ENCODE data around the gene DNMT1. TPM values are rescaled to one million over a fixed set of nuclear protein-coding genes. Genes with fewer than 3 reads are reported as not detected.

Gene DNMT1
- total RNA-seq, 5 donors from 2014 or later (not counting 1 experiment from before 2014, with no cell fraction given): 199 to 245 (median 235) TPM

DNA sequence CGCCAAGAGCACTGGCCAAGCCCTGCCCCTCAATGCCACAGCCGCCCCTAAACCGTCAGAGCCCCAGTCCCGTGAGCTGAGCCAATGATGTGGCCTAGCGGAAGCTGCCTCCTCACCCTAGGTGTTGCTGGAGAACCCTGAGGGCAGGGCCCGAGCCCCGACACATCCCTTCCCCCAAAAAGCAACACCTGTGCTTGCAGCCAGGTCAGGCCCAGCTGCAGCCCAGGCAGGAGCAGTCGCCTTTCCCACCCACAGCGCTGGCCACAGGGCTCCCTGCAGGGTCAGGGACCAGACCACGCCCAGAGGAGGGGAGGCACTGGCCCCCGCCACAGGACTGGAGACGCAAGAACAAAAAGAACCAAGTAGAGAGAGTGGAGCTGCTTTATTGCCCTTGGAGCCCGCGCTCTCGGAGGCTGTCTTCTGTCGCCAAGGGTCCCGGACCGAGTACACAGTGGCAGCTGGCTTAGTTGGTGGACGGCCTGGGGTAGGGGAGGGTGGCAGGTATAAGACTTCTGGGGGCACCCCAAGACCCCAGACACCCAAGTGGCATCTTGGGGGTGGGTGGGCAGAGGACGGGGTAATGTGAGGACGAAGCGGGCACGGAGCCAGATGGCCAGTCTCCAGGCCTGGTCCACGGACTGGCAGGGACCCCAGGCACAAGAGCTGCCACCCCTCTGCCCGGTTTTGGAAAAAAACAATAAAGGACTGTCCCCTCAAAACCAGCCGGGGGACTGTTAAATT is 79.9 kb downstream of the DNMT1 start:
- H3K9me3 ChIP-seq: no peaks in the 10 kb centered on the region
- CTCF ChIA-PET: interaction anchor here in 1 of 2 donors (0.6 to 1.0 kb wide), 2 partner anchors 19 to 607 kb away, joined by 3 read pairs; no protein-coding TSS in a partner anchor
- no peak for ATAC-seq (replicated peaks in 1 of 4)
- 82% methylated on average over 23 of the region's 26 CpGs for WGBS (ENCODE audit: insufficient coverage)
- peaks cover 12 to 95% of the 10 kb centered on the region in 2 experiments for H3K4me1 ChIP-seq (ENCODE audit: control insufficient read depth in 1 of 2, extremely low read depth in 1 of 2, insufficient read depth in 2 of 2, low read length in 2 of 2)
- peaks cover 31% of the 10 kb centered on the region for H3K36me3 Mint-ChIP-seq
- H3K36me3 ChIP-seq (ENCODE audit: control insufficient read depth in 2 of 2, extremely low read depth in 1 of 2, insufficient read depth in 1 of 2, low read length in 1 of 2): peaks cover 22 to 66% of the 10 kb centered on the region in 2 donors
- no peaks in the 10 kb centered on the region for H3K9me3 Mint-ChIP-seq
- peak overlapping the region in 1 of 2 donors; percentile 28 for H3K27ac Mint-ChIP-seq
- H3K4me1 Mint-ChIP-seq: peaks cover 41 to 61% (median 50%) of the 10 kb centered on the region in 3 donors
- H3K4me3 ChIP-seq (ENCODE audit: control insufficient read depth in 1 of 2, extremely low read depth in 1 of 2, low read length in 1 of 2): no peak overlapping the region
- no peaks in the 10 kb centered on the region for H3K27me3 ChIP-seq (replicated peaks in 1 of 2; ENCODE audit: control insufficient read depth in 2 of 2, extremely low read depth in 1 of 2, insufficient read depth in 2 of 2, low read length in 1 of 2)
- H3K27me3 Mint-ChIP-seq: no peaks in the 10 kb centered on the region
- POLR2A ChIA-PET: interaction anchor here in 1 of 2 donors (0.5 to 0.8 kb wide), 2 partner anchors 28 kb away, joined by 5 to 8 read pairs; no protein-coding TSS in a partner anchor
- no peak overlapping the region for H3K4me3 Mint-ChIP-seq
- H3K27ac ChIP-seq (ENCODE audit: low read length): no peak overlapping the region
- DNase-seq: no peak

DNA sequence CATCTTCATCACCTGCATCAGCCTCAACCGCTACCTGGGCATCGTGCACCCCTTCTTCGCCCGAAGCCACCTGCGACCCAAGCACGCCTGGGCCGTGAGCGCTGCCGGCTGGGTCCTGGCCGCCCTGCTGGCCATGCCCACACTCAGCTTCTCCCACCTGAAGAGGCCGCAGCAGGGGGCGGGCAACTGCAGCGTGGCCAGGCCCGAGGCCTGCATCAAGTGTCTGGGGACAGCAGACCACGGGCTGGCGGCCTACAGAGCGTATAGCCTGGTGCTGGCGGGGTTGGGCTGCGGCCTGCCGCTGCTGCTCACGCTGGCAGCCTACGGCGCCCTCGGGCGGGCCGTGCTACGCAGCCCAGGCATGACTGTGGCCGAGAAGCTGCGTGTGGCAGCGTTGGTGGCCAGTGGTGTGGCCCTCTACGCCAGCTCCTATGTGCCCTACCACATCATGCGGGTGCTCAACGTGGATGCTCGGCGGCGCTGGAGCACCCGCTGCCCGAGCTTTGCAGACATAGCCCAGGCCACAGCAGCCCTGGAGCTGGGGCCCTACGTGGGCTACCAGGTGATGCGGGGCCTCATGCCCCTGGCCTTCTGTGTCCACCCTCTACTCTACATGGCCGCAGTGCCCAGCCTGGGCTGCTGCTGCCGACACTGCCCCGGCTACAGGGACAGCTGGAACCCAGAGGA is 80.6 kb downstream of the DNMT1 start:
- peaks cover 35% of the 10 kb centered on the region for H3K36me3 Mint-ChIP-seq
- no peak overlapping the region for H3K4me3 Mint-ChIP-seq
- DNase-seq (peak in 2 of 35 experiments; percentile 16 to 27), ATAC-seq (replicated peaks in 1 of 4) (no peak)
- H3K27ac ChIP-seq (ENCODE audit: low read length): peak overlapping the region; percentile 81
- no peaks in the 10 kb centered on the region for H3K27me3 ChIP-seq (replicated peaks in 1 of 2; ENCODE audit: control insufficient read depth in 2 of 2, extremely low read depth in 1 of 2, insufficient read depth in 2 of 2, low read length in 1 of 2)
- no peak overlapping the region for H3K4me3 ChIP-seq (ENCODE audit: control insufficient read depth in 1 of 2, extremely low read depth in 1 of 2, low read length in 1 of 2)
- peak overlapping the region in 1 of 2 donors; percentile 89 for H3K27ac Mint-ChIP-seq
- ChIA-PET CTCF (interaction anchor here (0.6 to 1.7 kb wide), 3 partner anchors 10 to 607 kb away, joined by 3 to 10 read pairs (median 3); no protein-coding TSS in a partner anchor), POLR2A (interaction anchor here in 1 of 2 donors (0.8 kb wide), 1 partner anchor 29 kb away, joined by 5 read pairs; no protein-coding TSS in a partner anchor)
- H3K4me1 ChIP-seq (ENCODE audit: control insufficient read depth in 1 of 2, extremely low read depth in 1 of 2, insufficient read depth in 2 of 2, low read length in 2 of 2): peaks cover 11 to 98% of the 10 kb centered on the region in 2 experiments
- H3K4me1 Mint-ChIP-seq: peaks cover 36 to 57% (median 46%) of the 10 kb centered on the region in 3 donors
- H3K9me3 Mint-ChIP-seq: no peaks in the 10 kb centered on the region
- no peaks in the 10 kb centered on the region for H3K9me3 ChIP-seq
- peaks cover 29 to 74% of the 10 kb centered on the region in 2 donors for H3K36me3 ChIP-seq (ENCODE audit: control insufficient read depth in 2 of 2, extremely low read depth in 1 of 2, insufficient read depth in 1 of 2, low read length in 1 of 2)
- WGBS (ENCODE audit: insufficient coverage): 92% methylated on average over 39 of the region's 43 CpGs
- no peaks in the 10 kb centered on the region for H3K27me3 Mint-ChIP-seq

DNA sequence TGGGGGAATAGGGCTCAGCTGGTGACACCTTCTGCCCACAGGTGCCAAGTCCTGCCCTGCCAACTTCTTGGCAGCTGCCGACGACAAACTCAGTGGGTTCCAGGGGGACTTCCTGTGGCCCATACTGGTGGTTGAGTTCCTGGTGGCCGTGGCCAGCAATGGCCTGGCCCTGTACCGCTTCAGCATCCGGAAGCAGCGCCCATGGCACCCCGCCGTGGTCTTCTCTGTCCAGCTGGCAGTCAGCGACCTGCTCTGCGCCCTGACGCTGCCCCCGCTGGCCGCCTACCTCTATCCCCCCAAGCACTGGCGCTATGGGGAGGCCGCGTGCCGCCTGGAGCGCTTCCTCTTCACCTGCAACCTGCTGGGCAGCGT is 81.2 kb downstream of the DNMT1 start:
- Histone ChIP-seq H3K4me1 (ENCODE audit: control insufficient read depth in 1 of 2, extremely low read depth in 1 of 2, insufficient read depth in 2 of 2, low read length in 2 of 2) (peaks cover 6 to 94% of the 10 kb centered on the region in 2 experiments), H3K27ac (ENCODE audit: low read length) (peak overlapping the region; percentile 81), H3K27me3 (replicated peaks in 1 of 2; ENCODE audit: control insufficient read depth in 2 of 2, extremely low read depth in 1 of 2, insufficient read depth in 2 of 2, low read length in 1 of 2) (no peaks in the 10 kb centered on the region), H3K4me3 (ENCODE audit: control insufficient read depth in 1 of 2, extremely low read depth in 1 of 2, low read length in 1 of 2) (peak overlapping the region in 1 of 2 donors; percentile 21), H3K9me3 (no peaks in the 10 kb centered on the region), H3K36me3 (ENCODE audit: control insufficient read depth in 2 of 2, extremely low read depth in 1 of 2, insufficient read depth in 1 of 2, low read length in 1 of 2) (peaks cover 31 to 74% of the 10 kb centered on the region in 2 donors)
- Mint-ChIP-seq H3K4me1 (peaks cover 32 to 52% (median 42%) of the 10 kb centered on the region in 3 donors), H3K4me3 (peak overlapping the region in 1 of 3 donors; percentile 61), H3K9me3 (no peaks in the 10 kb centered on the region), H3K27me3 (no peaks in the 10 kb centered on the region), H3K27ac (peak overlapping the region; percentile 86 to 89), H3K36me3 (peaks cover 35% of the 10 kb centered on the region)
- ChIA-PET POLR2A (no interaction called here), CTCF (interaction anchor here (0.5 to 2.5 kb wide), 6 partner anchors 9 to 335 kb away, joined by 3 to 16 read pairs (median 4); no protein-coding TSS in a partner anchor)
- DNase-seq (peak in 2 of 35 experiments; percentile 25 to 42), ATAC-seq (replicated peaks in 1 of 4) (peak in 3 of 4 experiments; percentile 1 to 3 (median 2))
- 70% methylated on average over 19 of the region's 19 CpGs for WGBS (ENCODE audit: insufficient coverage)

DNA sequence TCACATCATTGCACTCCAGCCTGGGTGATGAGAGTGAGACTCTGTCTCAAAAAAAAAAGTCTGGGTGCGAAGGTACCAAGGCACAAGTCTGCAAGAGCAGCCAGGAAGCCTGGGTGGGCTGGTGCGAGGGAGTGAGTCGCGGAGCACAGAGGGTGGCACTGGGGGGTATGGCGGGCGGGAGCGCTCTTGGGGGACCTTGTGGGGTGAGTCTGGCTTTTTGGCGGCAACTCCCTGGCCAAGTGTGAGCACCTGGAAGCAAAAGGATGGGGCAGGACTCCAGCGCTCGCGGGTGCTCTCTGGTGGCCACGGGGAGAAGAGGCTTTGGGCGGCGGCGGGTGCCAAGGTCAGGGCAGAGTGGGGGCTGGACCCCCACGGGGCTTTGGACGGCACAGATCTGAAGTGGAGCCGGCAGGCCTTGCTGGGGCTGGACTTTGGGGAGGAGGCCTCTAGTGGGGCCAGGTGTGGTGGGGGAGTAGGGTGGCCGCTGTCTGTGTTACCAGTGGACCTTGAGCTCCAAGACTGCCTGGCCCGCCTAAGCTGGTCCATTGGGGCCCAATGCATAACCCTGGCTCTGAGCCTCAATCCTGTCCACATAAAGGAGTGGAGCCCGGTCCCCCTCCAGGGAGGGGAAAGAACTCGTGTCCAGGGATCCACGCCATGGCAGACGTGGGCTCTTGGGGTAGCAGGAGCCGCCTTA is 81.7 kb downstream of the DNMT1 start:
- Mint-ChIP-seq H3K9me3 (no peaks in the 10 kb centered on the region), H3K27me3 (no peaks in the 10 kb centered on the region), H3K27ac (peak overlapping the region; percentile 86 to 89), H3K36me3 (peaks cover 35% of the 10 kb centered on the region), H3K4me3 (peak overlapping the region; percentile 55 to 65 (median 61)), H3K4me1 (peaks cover 32 to 49% (median 43%) of the 10 kb centered on the region in 3 donors)
- DNase-seq (peak; percentile 29 to 82 (median 58)), ATAC-seq (replicated peaks in 1 of 4) (peak; percentile 48 to 58 (median 56))
- CTCF ChIA-PET: interaction anchor here in 1 of 2 donors (0.5 to 2.5 kb wide), 5 partner anchors 9 to 334 kb away, joined by 3 to 16 read pairs (median 6); no protein-coding TSS in a partner anchor
- H3K9me3 ChIP-seq: no peaks in the 10 kb centered on the region
- peak overlapping the region in 1 of 2 donors; percentile 24 for H3K4me3 ChIP-seq (ENCODE audit: control insufficient read depth in 1 of 2, extremely low read depth in 1 of 2, low read length in 1 of 2)
- peaks cover 2 to 94% of the 10 kb centered on the region in 2 experiments for H3K4me1 ChIP-seq (ENCODE audit: control insufficient read depth in 1 of 2, extremely low read depth in 1 of 2, insufficient read depth in 2 of 2, low read length in 2 of 2)
- no peaks in the 10 kb centered on the region for H3K27me3 ChIP-seq (replicated peaks in 1 of 2; ENCODE audit: control insufficient read depth in 2 of 2, extremely low read depth in 1 of 2, insufficient read depth in 2 of 2, low read length in 1 of 2)
- POLR2A ChIA-PET: interaction anchor here (0.6 to 0.7 kb wide), 2 partner anchors 23 to 139 kb away, joined by 3 read pairs; no protein-coding TSS in a partner anchor
- 25% methylated on average over 24 of the region's 25 CpGs for WGBS (ENCODE audit: insufficient coverage)
- H3K27ac ChIP-seq (ENCODE audit: low read length): peak overlapping the region; percentile 81
- H3K36me3 ChIP-seq (ENCODE audit: control insufficient read depth in 2 of 2, extremely low read depth in 1 of 2, insufficient read depth in 1 of 2, low read length in 1 of 2): peaks cover 37 to 74% of the 10 kb centered on the region in 2 donors

DNA sequence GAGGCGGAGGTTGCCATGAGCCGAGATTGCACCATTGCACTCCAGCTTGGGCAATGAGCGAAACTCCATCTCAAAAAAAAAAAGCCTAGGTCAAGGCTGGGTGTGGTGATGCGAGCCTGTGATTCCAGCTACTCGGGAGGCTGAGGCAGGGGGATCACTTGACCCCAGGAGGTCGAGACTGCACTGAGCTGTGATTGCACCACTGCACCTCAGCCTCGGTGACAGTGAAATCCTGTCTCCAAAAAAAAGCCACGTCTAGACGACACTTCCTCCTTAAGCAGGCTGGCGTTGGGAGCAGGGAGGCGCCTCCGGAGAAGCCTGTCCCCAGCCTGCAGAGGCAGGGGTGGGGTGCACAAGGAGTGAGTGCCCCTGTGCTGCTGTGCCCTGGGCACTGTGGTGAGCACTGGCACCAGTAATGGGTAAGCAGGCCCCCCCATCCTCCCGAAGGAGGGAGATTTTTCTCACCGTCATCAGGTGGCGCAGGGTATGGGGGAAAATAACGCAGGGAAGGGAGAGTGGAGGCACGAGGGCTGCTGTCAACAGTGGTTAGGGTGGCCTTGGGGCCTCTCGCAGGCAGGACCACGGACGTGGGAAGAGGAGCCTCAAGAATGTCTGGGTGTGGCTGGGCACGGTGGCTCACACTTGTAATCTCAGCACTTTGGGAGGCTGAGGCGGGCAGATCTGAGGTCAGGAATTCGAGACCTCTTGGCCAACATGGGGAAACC is 82.6 kb downstream of the DNMT1 start:
- Histone ChIP-seq H3K4me3 (ENCODE audit: control insufficient read depth in 1 of 2, extremely low read depth in 1 of 2, low read length in 1 of 2) (peak overlapping the region; percentile 6 to 24), H3K4me1 (ENCODE audit: control insufficient read depth in 1 of 2, extremely low read depth in 1 of 2, insufficient read depth in 2 of 2, low read length in 2 of 2) (peaks cover 4 to 94% of the 10 kb centered on the region in 2 experiments), H3K27me3 (replicated peaks in 1 of 2; ENCODE audit: control insufficient read depth in 2 of 2, extremely low read depth in 1 of 2, insufficient read depth in 2 of 2, low read length in 1 of 2) (no peaks in the 10 kb centered on the region), H3K27ac (ENCODE audit: low read length) (peak overlapping the region; percentile 81), H3K36me3 (ENCODE audit: control insufficient read depth in 2 of 2, extremely low read depth in 1 of 2, insufficient read depth in 1 of 2, low read length in 1 of 2) (peaks cover 39 to 74% of the 10 kb centered on the region in 2 donors), H3K9me3 (no peaks in the 10 kb centered on the region)
- H3K4me3 Mint-ChIP-seq: peak overlapping the region; percentile 55 to 65 (median 61)
- POLR2A ChIA-PET: interaction anchor here (0.6 to 1.2 kb wide), 3 partner anchors 10 to 139 kb away, joined by 3 read pairs; no protein-coding TSS in a partner anchor
- DNase-seq (peak in 26 of 35 experiments; percentile 25 to 80 (median 44)), ATAC-seq (replicated peaks in 1 of 4) (peak; percentile 8 to 61 (median 32))
- no peaks in the 10 kb centered on the region for H3K9me3 Mint-ChIP-seq
- CTCF ChIA-PET: interaction anchor here (1.0 to 2.5 kb wide), 4 partner anchors 8 to 16 kb away, joined by 4 to 16 read pairs (median 8); no protein-coding TSS in a partner anchor
- peaks cover 36 to 52% (median 44%) of the 10 kb centered on the region in 3 donors for H3K4me1 Mint-ChIP-seq
- peak overlapping the region; percentile 86 to 89 for H3K27ac Mint-ChIP-seq
- peaks cover 33% of the 10 kb centered on the region for H3K36me3 Mint-ChIP-seq
- WGBS (ENCODE audit: insufficient coverage): 32% methylated on average over 7 of the region's 23 CpGs
- H3K27me3 Mint-ChIP-seq: no peaks in the 10 kb centered on the region
